NOMO-1 treated with DMSO at 0.1 percent for 48 hours (cell line): ENCODE measurements around the gene SNAPC1.
A peak's percentile ranks its signal among the peaks of the same experiment; 100 is the strongest.
"Not testable (repeated sequence)": the region's sequence is repeated elsewhere in the genome, so short reads cannot be mapped to it uniquely, and the experiment has no call there.

Experiments used
- DNase-seq: peaks from one replicate; lab custom pipeline; 2025; ENCODE audit not compliant: unreplicated experiment; lab: John Stamatoyannopoulos, UW

The SNAPC1 gene

DNA sequence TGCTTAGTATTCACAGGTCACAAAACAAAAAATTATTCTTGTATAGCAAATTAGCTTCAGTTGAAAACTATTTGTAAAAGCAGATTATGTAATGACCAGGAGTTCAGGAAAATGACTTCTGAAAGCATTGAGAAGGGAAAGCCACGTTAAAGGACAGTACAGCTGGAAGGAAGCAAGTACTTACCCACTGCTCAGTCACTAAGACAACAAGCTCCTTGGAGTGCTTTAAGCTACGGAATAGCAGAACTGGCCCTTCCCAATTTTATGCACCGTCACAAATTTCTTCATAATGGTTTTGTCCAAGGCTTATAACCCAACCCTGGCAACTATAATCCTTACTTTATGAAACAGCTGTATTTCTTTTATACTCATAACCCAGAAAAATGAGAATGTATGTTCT, 13.0 kb upstream of the SNAPC1 start:
- peak; percentile 31 for DNase-seq

GRCh38 chr14:61749867-61750266, 12.4 kb upstream of the SNAPC1 start:
- no peak for DNase-seq

- DNase-seq = peak; percentile 90
These were observed 11.3 kb upstream of the SNAPC1 start for GRCh38 chr14:61750708-61751474.

DNA sequence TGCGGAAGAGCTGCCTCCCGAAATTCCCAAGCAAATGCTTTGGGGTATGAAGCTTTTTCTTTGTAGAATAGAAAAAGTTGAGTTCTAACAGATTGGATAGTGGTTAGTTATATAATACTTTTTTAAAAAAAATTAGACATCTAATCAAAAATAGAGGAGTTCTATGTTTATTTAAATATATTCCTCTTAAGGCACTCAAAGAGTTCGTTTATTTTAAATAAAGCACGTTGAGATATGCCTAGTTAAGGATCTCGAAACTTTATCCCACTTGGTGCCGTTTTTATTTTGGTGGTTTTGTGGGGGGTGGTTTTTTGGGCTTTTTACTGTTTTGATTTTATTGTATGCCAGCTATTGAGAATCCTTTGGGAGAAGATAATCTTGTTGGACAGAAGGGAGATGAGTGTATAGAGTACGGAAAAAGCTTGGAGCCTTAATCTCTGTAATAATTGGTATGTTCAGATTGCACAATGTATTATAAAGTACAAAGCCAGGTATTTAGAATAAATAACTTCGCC, 10.7 kb upstream of the SNAPC1 start:
- no peak for DNase-seq

DNA sequence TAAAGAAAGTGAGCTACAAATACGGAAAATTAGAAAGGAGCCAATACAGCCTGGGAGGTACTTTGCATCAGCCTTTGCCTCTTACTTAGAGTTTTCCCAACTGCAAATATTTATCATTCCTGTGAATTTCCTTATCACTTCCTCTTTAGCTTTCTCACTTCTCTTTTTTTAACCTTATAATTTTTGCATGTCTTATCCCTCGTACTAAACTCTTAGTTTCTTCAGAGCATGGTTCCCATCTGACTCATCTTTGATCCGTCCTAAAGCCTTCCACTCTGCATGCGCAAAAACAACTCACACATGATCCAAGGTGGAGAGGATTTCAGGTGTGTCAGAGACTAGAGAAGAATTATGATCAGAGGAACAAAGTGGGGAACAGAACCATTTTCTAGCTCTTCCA, 9.6 kb upstream of the SNAPC1 start:
- peak; percentile 91 for DNase-seq

DNA sequence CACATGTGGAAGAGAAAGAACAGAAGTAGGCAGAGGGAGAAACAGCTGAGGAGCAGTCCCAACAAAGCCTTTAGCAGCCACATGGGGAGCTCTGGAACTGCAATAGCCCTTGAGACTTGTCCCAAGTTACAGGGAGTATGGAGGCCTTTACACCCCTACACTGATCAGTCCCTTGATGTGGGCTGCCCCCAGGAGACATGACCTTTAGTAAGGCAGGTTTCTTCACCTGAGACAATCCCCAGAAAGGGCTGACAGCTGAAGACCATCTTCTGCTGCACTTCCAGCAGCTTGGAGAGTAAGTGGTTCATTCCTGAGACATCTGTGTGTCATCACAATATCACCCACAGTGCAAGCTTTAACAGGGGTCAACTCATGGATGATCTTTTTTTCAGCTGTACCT, 8.6 kb upstream of the SNAPC1 start:
- no peak for DNase-seq

GRCh38 chr14:61754627-61755381, 7.4 kb upstream of the SNAPC1 start:
- no peak for DNase-seq

DNA sequence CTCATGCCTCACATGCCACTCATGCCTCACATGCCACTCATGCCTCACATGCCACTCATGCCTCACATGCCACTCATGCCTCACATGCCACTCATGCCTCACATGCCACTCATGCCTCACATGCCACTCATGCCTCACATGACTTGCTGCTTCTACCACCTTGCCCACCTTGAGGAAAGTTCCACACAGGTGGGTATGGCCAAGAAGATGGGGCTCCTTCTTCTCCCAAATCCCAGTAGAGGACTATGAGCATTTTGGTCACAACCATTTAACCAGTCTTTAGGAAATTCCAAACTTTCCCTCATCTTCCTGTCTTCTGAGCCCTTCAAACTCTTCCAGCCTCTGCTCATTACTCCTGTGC, 6.9 kb upstream of the SNAPC1 start:
- DNase-seq = not testable (repeated sequence)

GRCh38 chr14:61756135-61756534, 6.1 kb upstream of the SNAPC1 start:
- no peak for DNase-seq

DNA sequence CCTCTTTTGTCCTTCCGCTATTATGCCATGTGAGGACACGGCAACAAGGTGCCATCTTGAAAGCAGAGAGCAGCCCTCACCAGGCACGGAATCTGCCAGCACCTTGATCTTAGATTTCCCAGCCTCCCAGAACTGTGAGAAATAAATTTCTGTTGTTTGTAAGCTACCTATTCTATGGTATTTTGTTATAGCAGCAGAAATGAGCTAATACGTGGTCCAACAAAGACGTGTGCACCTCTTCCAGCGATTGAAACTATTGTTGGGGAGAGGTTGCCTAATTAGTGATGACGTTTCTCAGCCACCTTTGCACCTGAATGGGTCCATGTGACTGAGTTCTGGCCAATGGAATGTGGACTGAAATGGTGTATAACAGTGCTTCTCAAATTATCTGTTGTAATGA, 2.3 kb upstream of the SNAPC1 start:
- no peak for DNase-seq

GRCh38 chr14:61761557-61761956, 663 bp upstream of the SNAPC1 start:
- DNase-seq = no peak

DNA sequence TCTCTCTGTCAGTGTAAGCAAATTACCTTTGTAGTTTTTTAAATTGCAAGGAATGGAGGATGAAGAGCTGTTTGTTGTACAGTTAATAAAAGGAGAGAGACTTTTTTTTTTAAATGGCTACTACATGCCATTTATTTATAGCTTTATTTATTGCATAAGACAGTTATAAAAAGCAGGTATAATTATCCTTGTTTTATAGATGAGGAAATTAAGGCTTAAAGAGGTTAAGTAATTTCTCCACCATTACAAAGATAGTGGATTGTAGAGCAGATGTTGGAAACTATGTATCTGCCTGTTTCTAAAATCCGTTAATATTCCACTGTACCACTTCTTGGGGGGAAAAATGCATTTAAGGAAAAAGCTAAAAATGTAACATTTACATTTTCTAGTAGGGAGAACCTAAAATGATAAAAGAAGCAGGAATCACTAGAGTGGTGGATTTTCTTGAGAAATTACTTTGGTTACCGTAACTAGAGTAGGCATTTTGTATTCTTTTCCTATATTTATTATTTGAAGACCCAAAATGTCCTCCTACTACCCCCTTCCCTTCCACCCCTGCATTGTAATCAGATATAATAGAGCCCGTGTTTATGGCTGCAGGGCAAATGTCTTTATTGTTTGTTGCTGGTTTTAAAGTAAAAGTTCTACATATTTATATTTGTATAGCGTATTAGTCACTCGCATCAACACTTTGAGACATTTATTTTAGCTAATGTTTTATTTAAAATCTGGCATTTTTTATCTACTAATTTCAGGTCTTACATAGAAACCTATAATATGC, 2.3 kb downstream of the SNAPC1 start:
- no peak for DNase-seq

DNA sequence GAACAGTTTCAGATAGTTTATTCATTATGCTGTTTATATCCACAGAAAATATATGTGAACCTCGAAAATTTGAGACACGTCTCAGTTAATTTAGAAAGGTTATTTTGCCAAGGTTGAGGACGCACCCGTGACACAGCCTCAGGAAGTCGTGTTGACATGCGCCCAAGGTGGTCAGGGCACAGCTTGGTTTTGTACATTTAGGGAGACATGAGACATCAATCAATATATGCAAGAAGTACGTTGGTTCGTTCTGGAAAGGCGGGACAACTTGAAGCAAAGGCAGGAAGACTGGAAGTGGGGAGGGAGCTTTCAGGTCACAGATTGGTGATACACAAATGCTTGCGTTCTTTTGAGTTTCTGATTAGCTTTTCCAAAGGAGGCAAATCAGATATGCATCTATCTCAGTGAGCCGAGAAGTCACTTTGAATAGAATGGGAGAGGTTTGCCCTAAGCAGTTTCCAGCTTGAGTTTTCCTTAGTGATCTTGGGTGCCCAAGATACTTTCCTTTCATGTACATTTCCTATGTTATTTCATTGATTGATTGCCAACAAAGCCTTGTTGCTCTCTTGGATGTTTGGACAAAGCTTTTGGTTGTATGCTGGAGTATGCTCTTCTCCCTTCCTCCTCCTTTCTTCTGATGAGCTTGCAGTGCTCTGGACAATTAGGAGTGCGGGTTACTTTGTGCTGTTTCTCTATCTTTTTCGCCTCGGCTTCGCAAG, 3.2 kb downstream of the SNAPC1 start:
- DNase-seq = no peak

DNA sequence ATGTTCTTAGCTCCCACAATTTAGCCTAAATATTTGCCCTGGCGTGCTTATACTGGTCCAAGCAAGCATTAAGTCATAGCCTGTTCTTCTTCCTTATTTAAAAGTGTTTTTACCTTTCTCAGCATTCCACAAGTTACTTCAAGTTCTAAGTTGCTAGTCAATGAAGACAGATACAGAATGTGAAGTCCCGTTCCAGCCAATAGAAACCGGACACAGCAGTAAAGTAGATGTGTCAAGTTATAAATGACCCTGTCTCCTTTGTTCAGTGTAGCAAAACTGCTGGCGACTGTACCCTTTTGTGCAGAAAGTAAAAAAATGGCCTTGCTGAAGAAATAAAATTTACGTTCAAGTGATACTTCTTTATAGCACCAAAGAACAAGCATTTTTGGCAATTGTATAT, 3.9 kb downstream of the SNAPC1 start:
- DNase-seq = no peak

DNA sequence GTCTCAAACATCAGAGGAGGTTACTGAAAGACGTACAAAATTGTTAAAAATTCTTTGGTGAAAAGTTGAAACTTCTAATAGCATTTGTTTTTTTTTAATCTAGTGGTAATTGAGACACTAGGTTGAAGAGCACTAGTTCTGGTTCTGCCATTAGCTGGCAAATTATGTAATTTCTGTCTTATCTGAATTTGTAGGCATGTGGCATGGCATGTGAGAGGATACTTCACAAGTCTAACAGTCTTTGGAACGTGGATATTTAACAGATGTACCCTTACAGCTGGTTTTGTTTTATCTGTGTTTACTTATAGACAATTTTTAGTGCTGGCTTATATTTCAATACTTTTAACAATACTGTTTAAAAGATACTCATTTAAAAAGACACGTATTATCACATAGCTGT, 6.0 kb downstream of the SNAPC1 start:
- no peak for DNase-seq

DNA sequence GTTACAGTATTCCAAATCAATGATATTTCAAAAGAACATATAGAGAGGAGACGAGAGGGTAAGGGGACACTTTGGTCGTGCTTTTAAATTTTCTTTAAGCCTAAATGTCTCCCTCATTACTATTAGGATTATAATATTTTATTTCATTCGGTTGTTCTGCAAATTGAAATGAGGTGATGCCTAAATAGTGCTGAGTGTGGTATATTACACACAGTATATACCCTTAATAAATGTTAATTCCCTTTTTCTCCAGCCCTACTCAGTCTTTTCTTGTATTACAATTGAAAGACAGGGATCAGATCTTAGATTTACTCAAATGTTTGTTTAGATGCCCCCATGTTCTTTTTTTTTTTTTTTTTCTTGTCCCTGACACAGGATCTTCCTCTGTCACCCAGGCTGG, 7.7 kb downstream of the SNAPC1 start:
- no peak for DNase-seq

DNA sequence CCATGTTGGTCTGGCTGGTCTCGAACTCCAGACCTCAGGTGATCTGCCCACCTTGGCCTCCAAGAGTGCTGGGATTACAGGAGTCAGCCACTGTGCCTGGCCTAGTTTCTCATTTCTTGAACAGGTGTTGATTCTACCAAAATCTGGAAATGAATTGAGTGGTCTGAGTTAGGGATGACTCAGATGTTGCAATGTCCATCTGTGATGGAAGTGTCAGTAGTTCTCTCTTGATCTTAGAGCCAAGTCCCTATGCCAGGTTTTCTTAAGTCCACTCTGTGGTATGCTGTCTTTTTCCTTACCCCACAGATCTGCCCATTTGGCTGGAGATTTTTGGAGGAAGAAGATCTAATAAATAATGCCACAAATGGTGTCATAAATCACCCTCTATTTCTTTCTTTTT, 12.6 kb downstream of the SNAPC1 start:
- DNase-seq = no peak

DNA sequence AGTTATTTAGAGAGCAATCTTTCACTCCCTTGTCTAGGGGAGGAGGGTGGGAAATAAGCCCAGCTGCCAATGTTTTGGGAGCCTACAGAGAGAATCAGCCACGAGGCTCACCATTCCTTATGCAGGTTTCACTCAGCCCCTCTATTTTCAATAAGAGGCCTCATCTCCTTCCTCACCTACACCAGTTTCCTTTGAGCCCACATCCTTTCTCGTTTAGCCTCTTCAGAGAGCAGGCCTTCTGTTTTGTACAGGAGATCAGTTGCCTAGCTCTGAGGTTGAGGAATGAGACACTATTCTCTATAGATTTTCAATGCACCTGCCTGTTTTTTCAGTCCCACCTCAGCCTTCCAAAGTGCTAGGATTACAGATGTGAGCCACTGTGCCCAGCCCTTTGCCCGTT, 17.9 kb downstream of the SNAPC1 start:
- DNase-seq = no peak

- DNase-seq = no peak
These were observed 35.1 kb downstream of the SNAPC1 start for GRCh38 chr14:61797309-61797708.

DNA sequence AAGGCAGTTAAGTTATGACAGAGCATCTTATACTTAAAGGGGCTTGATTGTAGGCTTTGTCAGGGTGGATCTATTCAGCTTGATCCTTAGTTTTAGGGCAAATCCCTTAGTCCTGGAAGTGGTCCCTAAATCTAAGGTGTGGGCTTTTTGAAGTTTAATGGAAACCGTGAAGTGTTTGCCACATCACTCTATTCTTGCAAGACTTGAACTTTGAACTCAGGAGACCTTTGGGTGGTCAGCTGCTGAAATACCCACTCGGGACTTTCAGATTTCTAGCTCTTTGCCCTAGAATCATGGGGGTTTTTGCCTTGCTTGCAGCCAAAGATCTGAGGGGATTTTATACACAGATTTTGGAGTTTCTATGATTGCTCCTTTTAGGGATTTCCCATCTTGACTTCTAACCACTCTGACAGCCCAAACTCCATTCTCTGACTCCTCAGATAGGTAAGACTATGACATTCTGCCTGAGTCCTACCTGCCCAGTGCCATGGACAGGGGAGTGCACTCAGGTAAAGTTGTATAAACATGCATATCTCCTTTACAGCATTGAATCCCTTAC, 39.9 kb downstream of the SNAPC1 start:
- no peak for DNase-seq

DNA sequence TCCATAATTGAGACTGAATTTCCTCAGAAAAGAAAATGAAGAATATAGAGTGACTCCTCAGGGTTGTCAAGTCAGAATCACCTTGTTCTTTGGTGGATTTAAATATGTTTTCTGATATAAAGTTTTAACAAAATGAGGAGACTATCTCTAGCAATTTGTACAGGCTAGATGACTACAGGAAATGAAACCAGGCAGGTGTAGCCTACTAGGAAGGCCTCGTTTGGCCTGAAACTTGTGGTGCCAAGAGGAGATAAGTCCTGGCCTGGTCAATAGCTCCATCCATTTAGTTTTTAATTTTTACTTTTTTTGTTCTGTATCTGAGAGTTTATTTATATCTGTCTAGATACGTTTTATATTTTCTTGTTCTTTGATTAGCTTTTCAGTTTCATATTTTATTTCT, 41.5 kb downstream of the SNAPC1 start:
- DNase-seq = no peak
